RWPE2 (cell line): ENCODE measurements around the gene TAMM41.
"Not testable (repeated sequence)": the region's sequence is repeated elsewhere in the genome, so short reads cannot be mapped to it uniquely, and the experiment has no call there.

Experiments
- ATAC-seq: fragments of 200-7000 bp; cut with Tn5 transposase; 3 replicates; pipeline ENCODE4 v1.9.1; 2021; ENCODE audit warnings: low read depth
- DNase-seq: peaks from one replicate; pipeline ENCODE4 v3.0.0-alpha.2; 2020; ENCODE audit warnings: low spot score
- H3K27ac ChIP-seq: fragments of 450-650 bp; 2 replicates; pipeline ENCODE4 v1.5.1; 2017; ENCODE audit warnings: mild to moderate bottlenecking; ENCODE audit not compliant: poor library complexity, severe bottlenecking
- H3K27me3 ChIP-seq: fragments of 250-450 bp; sonication (Bioruptor Pico); 2 replicates; pipeline ENCODE4 v1.5.1; 2021; ENCODE audit warnings: mild to moderate bottlenecking, moderate library complexity; ENCODE audit not compliant: insufficient read depth, poor library complexity, severe bottlenecking
- H3K36me3 ChIP-seq: fragments of 250-450 bp; sonication (Bioruptor Pico); 2 replicates; pipeline ENCODE4 v1.5.1; 2020; ENCODE audit warnings: low read depth, mild to moderate bottlenecking, moderate library complexity
- H3K4me1 ChIP-seq: fragments of 250-450 bp; sonication (Bioruptor Pico); 2 replicates; pipeline ENCODE4 v1.5.1; 2021; ENCODE audit warnings: mild to moderate bottlenecking, moderate library complexity; ENCODE audit not compliant: insufficient read depth, poor library complexity, severe bottlenecking
- H3K4me3 ChIP-seq: fragments of 250-450 bp; sonication (Bioruptor Pico); 2 replicates; pipeline ENCODE4 v1.5.1; 2021; ENCODE audit warnings: mild to moderate bottlenecking, moderate library complexity; ENCODE audit not compliant: severe bottlenecking
- H3K9me3 ChIP-seq: fragments of 250-450 bp; sonication (Bioruptor Pico); 2 replicates; pipeline ENCODE4 v1.5.1; 2021; ENCODE audit warnings: mild to moderate bottlenecking, moderate library complexity; ENCODE audit not compliant: severe bottlenecking
- CTCF ChIP-seq: fragments of 450-650 bp; IDR thresholded peaks from one replicate; pipeline ENCODE4 v1.5.1; 2017; ENCODE audit warnings: mild to moderate bottlenecking, moderate library complexity; ENCODE audit not compliant: poor library complexity, severe bottlenecking

TAMM41 gene

GRCh38 chr3:11846281-11847266, at the start of gene TAMM41:
Gene TAMM41 (minus strand): TSS chr3:11846885. CDS start chr3:11846636, 249 bp downstream.
- peak within 1 kb of the TSS; percentile 74 for H3K4me3 ChIP-seq
- peak; percentile 95 for TF ChIP-seq CTCF
- H3K36me3 ChIP-seq: peaks cover 21% of the 10 kb centered on the region
- H3K9me3 ChIP-seq: no peaks in the 10 kb centered on the region
- no peaks in the 10 kb centered on the region for H3K4me1 ChIP-seq
- DNase-seq: peak; percentile 86
- H3K27ac ChIP-seq: peak within 1 kb of the TSS; percentile 17
- H3K27me3 ChIP-seq: no peaks in the 10 kb centered on the region
- peak; percentile 99 for ATAC-seq

- no peaks in the 10 kb centered on the region for H3K27me3 ChIP-seq
- TF ChIP-seq CTCF: no peak
- H3K9me3 ChIP-seq: no peaks in the 10 kb centered on the region
- no peaks in the 10 kb centered on the region for H3K36me3 ChIP-seq
- no peaks in the 10 kb centered on the region for H3K4me1 ChIP-seq
- DNase-seq (no peak), ATAC-seq (no peak)
- no peak overlapping the region for H3K27ac ChIP-seq
- no peak overlapping the region for H3K4me3 ChIP-seq
These were observed 32.2 kb upstream of the TAMM41 start for GRCh38 chr3:11878837-11879236.

- not testable (repeated sequence) for H3K9me3 ChIP-seq, H3K36me3 ChIP-seq, H3K4me3 ChIP-seq, H3K27me3 ChIP-seq, DNase-seq, ATAC-seq, H3K27ac ChIP-seq, H3K4me1 ChIP-seq
These were observed 28.0 kb upstream of the TAMM41 start for GRCh38 chr3:11874707-11875106.

- H3K36me3 ChIP-seq, H3K27me3 ChIP-seq, H3K4me1 ChIP-seq, DNase-seq, H3K27ac ChIP-seq, H3K9me3 ChIP-seq, ATAC-seq, H3K4me3 ChIP-seq: not testable (repeated sequence)
These were observed 17.1 kb upstream of the TAMM41 start for GRCh38 chr3:11863739-11864138.

GRCh38 chr3:11862584-11862983, 15.9 kb upstream of the TAMM41 start:
- not testable (repeated sequence) for DNase-seq, H3K27ac ChIP-seq, ATAC-seq, H3K27me3 ChIP-seq, H3K4me1 ChIP-seq, H3K9me3 ChIP-seq, H3K4me3 ChIP-seq, H3K36me3 ChIP-seq

GRCh38 chr3:11862145-11862544, 15.5 kb upstream of the TAMM41 start:
- not testable (repeated sequence) for H3K27ac ChIP-seq, H3K9me3 ChIP-seq, H3K4me1 ChIP-seq, DNase-seq, H3K4me3 ChIP-seq, H3K27me3 ChIP-seq, H3K36me3 ChIP-seq, ATAC-seq

GRCh38 chr3:11860213-11860612, 13.5 kb upstream of the TAMM41 start:
- DNase-seq, H3K4me3 ChIP-seq, H3K4me1 ChIP-seq, H3K27ac ChIP-seq, H3K9me3 ChIP-seq, H3K27me3 ChIP-seq, ATAC-seq, H3K36me3 ChIP-seq: not testable (repeated sequence)
